HG02973 (cell line): Measurements from ENCODE around the gene PRSS27.
"Not testable (repeated sequence)": the region's sequence is repeated elsewhere in the genome, so short reads cannot be mapped to it uniquely, and the experiment has no call there.

Experiments
- ATAC-seq: cut with Tn5 transposase; IDR thresholded peaks from one replicate; pipeline ENCODE4 v1.9.1; 2021; ENCODE audit warnings: moderate library complexity; ENCODE audit not compliant: unreplicated experiment

The PRSS27 gene

DNA sequence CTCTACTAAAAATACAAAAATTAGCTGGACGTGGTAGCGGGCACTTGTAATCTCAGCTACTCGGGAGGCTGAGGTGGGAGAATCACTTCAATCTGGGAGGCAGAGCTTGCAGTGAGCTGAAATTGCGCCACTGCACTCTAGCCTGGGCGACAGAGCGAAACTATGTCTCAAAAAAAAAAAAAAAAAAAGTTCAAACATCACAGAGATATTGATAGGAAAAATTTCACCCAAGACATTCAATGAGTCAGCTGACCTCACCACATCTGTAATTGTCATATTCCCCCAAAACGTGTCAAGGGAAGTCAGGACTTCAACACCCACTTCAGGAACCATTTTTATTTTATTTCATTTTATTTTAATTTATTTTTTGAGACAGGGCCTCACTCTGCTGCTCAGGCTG lies 8.0 kb upstream of the PRSS27 start:
- no peak for ATAC-seq

- no peak for ATAC-seq
These were observed 6.9 kb upstream of the PRSS27 start for GRCh38 chr16:2726923-2727322.

DNA sequence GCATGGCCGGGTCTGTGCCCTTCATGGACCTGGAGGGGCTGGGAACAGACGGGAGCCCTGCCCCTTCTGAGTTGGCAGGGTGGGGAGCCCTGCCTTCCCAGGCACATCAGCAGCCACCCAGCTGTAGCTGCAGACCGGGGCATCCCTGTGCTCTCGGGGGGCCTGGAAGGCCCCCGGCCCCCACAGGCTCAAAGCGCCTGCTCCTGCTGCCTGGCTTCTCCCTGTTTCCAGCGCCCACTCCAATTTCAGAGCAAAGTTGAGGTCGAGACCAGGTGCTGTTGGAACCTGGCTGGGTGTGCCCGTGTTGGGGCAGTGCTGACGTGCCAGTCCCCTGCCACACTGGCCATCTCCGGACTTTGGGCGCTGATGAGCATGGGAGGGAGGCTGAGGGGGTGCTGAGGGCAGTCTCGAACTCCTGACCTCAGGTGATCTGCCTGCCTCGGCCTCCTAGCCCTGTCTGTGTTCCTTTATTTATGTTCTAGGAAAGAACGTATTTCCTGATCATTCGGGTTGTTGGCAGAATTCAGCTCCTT lies 4.9 kb upstream of the PRSS27 start:
- ATAC-seq: no peak

DNA sequence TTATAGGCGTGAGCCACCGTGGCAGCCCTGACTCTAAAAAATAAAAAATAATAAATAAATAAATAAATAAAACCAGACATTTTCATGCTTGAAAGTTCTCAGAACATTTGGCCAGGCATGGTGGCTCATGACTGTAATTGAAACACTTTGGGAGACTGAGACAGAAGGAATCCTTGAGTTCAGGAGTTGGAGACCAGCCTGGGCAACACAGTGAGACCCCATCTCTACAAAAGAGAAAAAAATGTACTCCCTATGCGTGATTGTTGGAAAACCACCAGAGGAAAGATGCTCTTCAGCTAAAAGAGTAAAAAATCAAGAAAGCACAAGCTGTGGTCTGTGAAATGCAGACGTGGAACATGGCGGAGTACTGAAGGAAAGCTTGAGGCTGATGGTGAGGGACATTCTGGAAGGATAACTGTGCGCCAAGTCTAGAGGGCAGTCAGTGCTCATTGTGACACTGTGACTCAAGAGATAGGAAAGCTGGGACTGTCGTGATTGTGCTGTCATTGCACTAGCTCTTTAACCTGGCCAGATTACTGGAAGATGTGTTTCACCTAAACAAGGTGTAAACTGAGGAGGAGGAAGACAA lies 4.2 kb upstream of the PRSS27 start:
- no peak for ATAC-seq

GRCh38 chr16:2721634-2722173 lies 1.7 kb upstream of the PRSS27 start:
- ATAC-seq: not testable (repeated sequence)

DNA sequence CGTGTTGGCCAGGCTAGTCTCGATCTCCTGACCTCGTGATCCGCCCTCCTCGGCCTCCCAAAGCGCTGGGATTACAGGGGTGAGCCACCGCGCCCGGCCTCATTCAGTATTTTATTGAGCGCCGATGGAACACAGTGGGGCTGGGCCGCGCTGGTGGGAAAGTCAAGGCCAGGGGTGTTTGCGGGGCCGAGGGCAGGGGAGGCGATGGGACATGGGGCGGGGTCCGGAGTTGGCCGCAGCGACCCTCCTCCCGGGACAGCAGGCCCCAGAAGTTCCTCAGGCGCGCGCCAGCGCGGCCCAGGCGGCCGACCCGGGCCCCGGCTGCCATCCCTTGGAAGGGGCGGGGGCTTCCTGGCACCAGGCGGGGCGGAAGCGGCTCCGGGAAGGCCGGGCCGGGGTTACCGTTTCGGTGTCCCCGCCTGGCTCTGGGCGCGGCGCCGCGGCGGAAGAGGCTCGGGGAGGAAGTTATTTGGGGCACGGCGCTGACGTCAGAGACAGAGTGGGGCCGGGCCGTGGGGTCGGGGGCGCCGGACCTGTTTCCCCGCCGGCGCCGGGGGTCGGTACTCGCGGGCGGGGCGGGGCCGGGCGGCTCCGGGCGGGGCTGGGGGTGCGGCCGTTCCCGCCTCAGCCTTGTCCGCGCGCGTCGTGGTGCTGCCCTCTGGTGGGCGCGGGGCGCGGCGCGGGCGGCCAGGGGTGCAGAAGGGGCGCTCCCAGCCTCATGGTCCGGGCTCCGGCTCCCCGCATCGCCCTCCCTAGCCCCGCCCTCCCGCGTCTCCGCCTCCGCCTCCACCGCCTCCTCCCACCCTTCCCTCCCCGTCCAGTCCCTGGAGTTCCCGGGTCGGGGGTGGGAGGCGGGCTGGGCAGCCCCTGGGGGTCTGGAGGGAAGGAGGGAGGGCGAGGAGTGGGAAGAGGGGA lies 952 bp upstream of the PRSS27 start:
- peak; percentile 72 for ATAC-seq

DNA sequence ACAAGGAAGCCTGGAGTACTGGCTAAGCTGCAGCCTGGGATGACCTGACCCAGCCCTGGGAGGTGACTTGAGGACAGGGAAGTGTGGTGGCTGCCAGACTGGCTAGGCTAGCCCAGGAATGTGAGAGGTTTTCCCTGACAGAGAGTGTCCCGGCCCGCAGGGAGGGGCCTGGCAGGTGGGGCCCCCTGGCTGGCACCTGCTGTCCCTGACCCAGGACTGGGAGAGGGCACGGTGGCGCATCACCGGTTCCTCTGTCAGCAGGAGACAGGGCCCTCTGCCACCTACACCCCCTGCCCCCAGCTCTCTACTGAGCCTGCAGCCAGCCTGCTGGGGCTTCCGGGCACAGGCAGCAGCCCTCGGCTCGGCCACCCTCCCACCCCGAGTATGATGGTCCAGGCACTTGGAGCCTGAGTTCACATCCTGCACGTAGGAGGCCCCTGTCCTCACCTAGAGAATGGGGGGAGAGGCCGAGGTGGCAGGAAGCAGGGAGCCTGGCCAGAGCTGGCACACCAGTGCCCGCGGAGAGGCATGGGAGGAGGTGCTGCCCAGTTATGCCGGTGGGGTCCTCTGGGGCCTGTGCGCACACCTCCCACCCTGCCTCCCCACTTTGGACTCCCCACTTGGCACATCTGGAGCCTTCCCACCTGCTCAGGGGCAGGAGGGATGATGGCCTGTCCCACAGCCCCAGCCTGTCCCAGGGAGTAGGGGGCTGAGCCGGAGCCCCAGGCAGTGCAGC lies 528 bp downstream of the PRSS27 start:
- no peak for ATAC-seq

DNA sequence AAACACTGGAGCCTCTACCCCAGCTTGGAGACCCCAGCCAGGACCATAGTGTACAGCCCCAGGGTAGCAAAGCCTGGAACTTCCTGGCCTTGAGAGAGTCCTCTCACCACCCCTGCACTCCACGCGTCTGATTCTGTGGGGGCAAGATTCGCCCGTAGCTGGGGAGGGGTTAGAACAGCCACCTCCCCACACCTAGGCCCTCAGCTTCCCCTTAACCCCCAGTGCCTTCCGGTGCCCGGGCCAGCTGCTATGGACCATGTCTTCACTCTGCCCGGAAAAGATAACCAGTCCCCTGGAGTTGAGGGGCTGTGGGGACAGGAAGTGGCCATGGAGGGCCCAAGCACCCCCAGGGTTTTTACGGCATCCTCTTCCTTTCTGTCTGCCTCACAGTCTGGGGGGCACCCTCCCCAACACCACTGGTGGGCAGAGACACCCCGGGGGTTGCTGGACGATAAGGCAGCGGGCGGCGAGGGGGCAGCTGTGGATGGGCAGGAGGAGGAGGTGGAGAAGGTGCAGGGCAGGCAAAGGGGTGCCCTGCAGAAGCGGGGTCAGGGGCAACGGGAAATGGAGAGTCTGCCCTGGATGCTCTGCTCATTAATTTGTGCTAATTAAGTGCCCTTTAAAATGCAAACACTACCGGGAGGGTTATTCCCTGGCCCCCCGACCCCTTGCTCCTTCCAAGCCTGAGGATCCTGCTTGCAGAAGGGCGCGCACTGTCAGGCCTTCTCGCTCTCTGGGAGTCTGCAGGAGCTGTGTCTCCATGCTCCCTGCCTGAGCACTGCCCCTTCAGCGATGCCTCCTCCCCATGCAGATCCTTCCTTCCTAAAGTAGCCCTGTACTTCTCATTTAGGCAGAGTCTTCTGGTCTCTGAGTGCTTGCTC lies 2.4 kb downstream of the PRSS27 start:
- no peak for ATAC-seq

DNA sequence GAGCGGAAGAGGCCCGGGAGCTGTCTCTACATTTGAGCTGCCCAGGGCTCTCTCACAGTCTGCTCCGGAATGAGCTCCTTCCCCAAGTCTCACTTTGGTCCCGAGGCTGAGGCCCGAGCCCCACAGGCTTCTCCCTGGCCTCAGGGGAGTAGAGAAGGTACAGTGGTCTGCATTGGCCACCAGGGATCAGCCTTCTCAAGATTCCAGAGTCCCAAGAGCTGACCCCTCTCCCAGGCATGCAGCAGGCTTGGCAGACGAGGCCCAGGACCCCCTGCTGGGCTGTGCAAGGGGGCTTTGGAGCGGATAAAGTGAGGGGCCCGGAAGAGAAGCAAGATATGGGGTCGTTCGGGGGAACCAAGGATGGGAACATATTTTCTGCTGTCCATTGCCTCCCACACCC lies 3.1 kb downstream of the PRSS27 start:
- ATAC-seq: no peak

DNA sequence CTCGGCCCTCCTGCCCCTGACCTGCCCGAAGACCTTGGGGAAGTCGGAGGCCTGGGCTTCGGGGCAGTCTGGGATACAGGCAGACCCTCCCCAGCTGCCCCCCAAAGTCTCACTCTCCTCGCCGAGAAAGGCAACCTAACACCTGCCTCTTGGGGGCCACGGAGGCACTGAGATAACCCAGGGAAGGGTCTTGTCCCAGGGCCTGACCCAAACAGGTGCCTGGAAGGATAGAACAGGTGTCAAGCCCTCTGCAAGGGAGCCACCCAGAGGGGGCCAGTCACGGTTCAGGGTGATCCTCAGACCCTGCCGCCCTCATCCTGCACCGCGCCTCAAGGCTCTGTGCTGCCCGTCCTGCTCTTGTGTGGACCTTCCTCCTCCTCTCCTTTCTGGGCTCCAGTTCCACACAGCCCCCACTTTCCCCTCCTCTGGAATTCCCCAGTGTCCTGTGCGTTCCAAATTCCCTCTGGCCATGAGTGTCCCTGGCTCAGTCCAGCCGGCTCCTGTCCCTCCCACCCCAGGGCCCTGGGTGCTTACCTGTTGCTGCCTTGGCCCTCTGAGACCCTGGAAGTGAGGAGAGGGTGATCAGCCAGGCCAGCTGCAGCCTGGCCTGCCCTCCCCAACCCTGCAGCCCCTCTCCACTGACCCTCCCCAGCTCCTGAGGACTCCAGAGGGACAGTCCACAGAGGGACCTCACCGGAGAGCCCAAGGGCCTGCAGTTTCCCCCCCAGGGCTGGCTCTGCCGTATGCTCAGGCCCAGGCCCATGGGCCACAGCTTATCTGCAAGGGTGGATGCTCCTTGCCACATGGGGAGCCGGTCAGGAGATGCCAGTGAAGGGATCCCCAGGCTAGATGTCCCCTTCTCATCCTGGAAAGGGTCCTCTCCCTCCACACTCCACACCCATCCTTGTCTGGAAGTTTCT lies 3.8 kb downstream of the PRSS27 start:
- ATAC-seq: no peak

DNA sequence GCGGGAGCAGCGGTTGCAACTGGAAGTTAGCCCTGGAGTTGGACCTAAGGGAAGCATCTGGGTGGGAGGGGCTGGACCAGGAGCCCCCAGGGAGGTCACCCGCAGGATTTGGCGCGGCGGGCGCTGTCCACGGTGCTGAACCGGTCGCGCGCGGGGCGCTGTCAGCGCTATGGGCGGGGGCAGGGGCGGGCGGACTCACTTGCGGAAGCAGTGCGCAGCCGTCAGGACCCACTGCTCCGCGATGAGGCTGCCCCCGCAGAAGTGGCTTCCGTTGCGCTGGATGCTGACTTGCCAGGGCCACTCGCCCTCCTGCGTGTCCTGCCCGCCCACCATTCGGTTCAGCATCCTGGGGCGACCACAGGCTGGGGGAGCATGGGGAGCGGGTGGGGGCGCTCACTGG lies 4.5 kb downstream of the PRSS27 start:
- ATAC-seq: no peak

DNA sequence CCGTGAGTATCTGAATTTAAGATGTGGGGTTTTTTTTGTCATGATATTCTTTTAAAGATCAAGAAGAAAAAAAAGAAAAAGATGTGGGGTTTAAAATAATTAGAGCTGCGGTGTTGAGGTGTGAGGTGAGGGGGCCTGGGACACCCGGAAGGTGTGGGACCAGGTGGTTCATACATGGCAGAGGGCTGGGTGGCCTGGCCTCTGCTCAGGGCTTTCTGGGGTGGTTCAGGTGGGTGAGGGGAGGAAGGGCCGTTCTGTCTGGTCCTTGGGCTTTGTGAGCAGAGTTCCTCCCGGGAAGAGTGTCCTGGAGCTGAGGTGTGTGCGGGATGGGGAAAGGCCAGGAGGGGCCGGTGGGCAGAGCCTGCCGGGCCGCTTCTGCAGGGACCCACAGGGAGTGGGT lies 5.0 kb downstream of the PRSS27 start:
- no peak for ATAC-seq

DNA sequence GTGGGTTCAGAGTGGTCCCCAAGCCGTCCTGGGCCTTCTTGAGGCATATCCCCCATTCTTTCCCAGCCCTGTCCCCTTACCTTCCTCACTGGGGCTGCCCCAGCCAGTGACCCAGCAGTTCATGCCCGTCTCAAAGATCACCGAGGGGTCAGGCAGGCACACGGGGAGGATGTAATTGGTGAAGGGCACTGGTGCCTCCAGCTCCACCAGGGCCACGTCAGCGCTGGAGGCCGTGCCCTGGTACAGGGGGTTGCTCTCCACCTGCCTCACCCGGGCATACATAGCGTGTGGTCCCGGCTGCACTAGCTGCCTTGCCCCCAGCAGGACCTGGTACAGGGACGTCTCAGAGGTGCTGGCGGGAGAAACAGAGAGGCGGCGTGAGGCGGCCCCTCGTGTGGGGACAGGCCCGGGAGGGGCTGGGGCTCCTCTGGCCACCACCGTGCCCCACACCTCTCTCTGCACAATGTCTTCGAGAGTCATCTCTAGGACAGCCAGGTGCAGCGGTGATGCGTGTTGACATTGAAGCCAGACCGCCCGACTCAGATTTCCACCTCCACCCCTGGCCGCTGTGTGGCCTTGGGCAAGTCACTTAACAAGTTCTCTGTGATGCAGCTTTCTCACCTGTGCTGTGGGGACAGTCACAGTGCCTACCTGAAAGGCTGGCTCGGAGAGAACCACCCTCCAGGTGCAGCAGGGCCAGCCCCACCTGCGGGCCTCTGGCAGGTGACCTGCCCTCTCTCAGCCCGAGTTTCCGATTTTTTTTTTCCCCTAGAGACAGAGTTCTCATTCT lies 5.8 kb downstream of the PRSS27 start:
- ATAC-seq: no peak

- ATAC-seq: no peak
These were observed 6.5 kb downstream of the PRSS27 start for GRCh38 chr16:2713523-2713922.

DNA sequence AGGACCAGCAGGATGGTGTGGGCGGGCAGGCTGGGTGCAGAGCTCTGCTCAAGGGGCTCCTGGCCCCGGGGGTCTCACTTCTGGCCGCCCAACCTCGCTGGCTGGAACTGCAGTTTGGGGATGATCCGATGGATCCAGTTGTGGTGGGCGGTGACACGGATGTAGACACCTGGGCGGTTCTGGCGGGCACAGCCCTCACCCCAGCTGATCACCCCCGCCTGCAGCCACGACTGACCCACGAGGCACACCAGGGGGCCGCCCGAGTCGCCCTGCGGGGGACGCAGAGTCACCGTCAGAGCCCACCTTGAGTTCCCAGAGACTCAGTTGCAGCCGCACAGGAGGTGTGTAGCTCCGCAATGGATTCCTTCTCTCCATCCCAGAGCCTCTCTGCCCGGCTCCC lies 7.5 kb downstream of the PRSS27 start:
- no peak for ATAC-seq

GRCh38 chr16:2712063-2712441 lies 8.0 kb downstream of the PRSS27 start:
- no peak for ATAC-seq

- no peak for ATAC-seq
These were observed 8.5 kb downstream of the PRSS27 start for GRCh38 chr16:2711370-2712062.

DNA sequence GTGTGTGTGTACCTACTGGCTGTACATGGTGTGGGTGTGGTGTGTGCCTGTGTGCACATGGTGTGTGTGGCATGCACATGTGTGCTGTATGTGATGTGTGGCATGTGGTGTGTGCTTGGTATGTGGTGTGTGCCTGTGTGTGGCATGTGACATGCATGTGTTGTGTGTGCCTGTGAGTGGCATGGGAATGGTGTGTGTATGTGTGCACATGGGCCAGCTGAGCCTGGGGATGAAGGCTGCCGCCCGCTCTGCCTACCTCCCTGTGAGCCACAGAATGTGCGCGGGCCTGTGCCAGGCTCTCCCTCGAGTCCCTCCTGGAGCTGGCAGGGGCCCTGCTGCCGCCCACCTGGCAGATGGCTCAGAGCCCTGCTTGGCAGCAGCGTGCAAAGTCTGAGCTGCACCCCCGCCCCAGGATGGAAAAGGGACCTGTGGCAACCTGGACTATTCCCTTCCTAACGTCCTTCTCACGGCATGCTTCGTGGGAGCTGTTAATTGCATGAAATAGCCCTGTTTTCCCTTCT lies 9.3 kb downstream of the PRSS27 start:
- ATAC-seq: no peak
